Stimulated activated CD4-positive, alpha-beta T cell treated with anti-CD3 and anti-CD28 coated beads, Interleukin-12 subunit alpha, Interleukin-12 subunit beta, amount 100 ng/mL, for 48 hours (primary cell): ENCODE measurements around the gene TNFSF4.
A peak's percentile ranks its signal among the peaks of the same experiment; 100 is the strongest.

Source experiments
- DNase-seq, 3 donors: peaks; one replicate each; pipeline ENCODE4 v3.0.0-alpha.2; 2020; ENCODE audit warnings: low read depth in 2 of 3, low spot score in 1 of 3

Gene TNFSF4

DNA sequence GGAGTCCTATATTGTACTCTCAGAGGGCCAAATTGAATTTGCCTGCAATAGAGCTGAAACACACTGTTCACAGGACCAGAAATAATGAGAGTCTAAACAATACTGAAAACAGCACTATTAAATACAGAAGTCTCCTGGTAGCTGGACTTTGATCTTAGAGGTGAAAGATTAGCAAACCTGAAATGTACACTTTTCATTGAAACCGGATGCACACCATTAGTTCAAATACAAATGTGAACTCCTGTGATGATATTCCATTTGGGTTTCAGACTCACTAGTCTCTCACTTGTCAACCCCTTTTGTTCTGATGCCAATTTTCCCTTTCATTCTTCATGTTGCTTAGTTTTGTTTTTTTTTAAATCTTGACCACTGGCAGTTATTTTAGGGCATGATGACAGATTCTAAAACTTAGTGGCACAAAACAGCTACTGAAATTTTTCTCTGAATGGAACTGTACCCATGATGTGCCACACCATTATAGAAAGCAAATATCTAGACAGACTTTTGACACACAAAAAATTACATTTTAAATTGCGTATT lies 5.9 kb upstream of the TNFSF4 start:
- no peak for DNase-seq

DNA sequence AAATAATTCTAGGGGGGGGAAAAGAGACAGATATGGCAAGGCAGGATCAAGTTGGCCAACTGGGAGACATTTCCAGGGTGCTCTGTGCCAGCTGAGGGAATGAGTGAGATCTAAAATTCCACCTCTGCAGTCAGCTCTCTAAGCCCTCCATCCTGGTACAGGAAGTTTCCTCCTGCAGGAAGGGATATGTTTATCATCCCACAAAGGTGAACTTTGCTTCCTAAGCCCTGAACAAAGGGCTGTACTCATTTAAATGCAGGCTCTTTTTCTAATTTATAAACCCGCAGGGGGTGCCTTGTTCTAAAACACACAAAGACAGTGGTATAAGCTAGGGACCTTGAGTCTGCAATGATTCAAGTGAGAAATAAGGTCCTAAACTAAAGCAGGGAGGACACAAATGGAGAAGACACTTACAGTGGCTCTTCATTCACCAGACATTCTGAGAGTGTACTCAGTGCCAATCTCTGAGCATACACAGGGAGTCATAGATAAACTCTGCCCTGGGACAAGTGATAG lies 3.6 kb upstream of the TNFSF4 start:
- DNase-seq, result no peak

GRCh38 chr1:173210283-173210682 lies 3.2 kb upstream of the TNFSF4 start:
- no peak for DNase-seq

DNA sequence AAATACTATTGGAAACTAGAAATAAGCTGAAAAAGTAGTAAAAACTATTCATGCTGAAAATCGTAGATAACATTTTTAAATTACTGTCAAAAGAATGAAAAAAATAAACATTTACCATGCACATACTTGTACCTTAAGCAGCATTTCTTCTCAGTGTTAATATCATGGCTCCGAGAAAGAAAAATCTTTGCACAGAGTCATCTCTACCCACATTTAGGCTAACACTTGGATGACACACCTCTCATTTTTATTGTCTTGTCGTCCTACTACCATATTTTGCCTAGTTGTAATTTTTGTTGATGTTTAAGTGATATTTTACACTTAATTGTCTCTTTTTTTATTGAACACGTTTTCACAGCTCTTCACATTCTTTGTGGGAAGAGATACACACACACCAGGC lies 1.7 kb upstream of the TNFSF4 start:
- no peak for DNase-seq

GRCh38 chr1:173208146-173208545 lies 1.0 kb upstream of the TNFSF4 start:
- DNase-seq, result no peak

DNA sequence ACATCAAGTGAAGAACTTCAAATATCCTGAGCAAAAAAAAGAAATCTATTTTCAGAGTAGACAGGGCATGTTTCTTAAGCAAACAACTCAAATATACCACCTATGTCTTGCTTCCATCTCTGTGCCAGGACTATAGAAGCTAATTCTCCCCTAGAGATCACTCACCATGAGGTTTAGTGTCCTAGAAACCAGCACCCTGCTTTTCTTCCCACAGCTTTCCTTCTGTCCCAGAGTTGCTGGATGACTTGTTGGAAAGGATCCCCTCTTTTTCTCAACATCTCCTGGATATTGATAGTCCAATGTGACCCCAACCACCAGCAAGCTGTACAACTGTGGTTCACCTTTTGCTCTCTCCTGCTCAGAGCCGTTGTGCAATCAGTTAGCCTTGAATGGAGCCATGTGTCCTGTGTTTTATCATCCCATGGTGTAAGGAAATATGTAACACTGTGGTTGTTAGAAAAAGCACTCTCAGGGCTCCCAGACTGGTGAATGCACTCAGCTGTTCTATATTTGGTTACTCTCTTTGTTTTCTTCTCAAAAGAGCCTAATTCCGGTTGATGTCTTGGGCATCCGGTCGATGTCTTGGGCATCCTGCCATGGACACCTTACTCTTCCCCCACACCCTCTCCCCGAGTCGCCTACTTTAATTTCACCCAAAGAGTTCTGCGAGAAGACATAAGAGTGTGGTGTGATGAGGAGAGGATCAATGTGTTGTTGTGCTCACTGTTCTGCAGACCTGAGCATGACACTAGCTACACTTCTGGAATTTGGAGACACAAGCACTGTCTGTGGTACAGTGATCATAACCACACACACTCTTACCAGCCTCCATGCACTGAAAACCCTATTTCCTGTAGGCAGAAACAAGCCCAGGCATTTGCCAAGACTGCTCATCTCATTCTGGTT lies 1.7 kb downstream of the TNFSF4 start:
- no peak for DNase-seq

- DNase-seq, result no peak
Observed at GRCh38 chr1:173204693-173205092, 2.4 kb downstream of the TNFSF4 start.

DNA sequence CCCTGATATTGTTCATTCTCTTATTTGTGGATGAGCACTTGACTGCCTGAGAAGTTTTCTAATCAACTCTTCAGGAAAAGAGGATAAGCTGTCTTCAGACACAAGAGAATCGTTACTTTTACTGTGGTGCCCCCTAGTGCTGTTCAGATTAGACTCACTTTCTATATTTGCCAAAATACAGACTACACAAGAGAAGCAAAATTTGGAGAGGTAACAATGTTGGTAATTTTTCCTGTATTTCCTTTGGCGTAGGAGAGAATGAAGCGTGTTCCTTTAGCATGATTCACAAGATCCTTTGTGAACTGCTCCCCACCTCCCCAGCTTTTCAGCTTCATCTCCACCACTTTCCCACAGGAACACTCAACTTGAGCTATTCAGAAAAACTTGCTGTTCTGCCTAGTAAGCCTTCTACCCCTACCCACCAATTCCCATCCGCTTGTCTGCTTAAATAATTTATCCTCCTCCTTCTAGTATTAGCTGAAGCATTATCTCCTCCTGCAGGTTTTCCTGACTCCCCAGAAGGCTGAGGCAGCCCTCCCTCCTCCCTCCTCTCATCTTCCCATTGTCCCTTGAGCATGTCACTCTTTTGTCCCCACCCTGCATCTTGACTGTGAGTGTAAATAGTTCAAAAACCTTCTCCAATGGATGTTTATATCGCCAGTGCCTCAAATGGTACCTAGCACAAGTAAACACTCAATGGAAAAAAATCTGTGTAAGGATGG lies 4.5 kb downstream of the TNFSF4 start:
- DNase-seq, result no peak

GRCh38 chr1:173201969-173202368 lies 5.2 kb downstream of the TNFSF4 start:
- DNase-seq, result no peak

DNA sequence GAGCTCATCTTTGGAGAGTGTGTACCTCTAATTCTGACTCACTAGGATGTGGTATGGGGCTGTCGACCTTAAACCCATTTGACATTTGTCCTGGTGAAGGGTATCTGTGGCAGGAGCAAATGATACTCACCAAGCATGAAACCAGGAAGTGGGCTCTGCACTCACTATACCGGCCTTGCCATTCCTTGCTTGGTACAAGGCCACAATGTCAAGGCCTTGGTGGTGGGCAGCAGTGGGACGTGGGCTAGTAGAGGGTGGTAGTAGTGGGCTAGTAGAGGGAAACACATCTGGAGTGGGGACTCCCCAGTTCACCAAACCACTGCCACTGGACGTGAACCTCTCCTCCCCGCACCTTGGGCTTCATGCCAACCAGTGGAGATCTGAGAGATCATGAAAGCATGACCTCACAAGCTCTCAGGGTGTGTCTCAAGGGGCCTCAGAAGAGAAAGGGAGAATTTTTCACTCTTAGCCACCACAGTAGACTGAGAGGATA lies 11.5 kb downstream of the TNFSF4 start:
- peak; percentile 38 to 54 (median 47) for DNase-seq

DNA sequence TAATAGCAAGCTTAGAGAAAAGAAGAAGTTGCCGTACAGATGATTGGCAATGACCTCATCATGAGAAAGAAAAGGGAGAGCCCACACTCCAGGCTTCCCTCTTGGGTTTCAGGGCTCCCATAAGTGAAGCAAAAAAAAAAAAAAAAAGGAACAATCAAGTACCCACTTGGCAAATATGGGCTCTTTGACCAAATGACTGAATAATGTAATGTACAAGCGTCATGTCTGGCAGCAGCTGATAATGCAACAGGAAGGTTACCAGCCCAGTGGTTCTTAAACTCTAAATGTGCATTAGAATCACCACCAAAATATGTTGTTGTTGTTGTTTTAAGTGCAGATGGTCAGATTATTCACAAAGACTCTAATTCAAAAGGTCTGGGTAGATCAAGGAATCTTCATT lies 13.5 kb downstream of the TNFSF4 start:
- no peak for DNase-seq

GRCh38 chr1:173191011-173191705 lies 16.0 kb downstream of the TNFSF4 start:
- DNase-seq, result no peak

- DNase-seq, result no peak
Observed at GRCh38 chr1:173190101-173190936, 16.8 kb downstream of the TNFSF4 start.

DNA sequence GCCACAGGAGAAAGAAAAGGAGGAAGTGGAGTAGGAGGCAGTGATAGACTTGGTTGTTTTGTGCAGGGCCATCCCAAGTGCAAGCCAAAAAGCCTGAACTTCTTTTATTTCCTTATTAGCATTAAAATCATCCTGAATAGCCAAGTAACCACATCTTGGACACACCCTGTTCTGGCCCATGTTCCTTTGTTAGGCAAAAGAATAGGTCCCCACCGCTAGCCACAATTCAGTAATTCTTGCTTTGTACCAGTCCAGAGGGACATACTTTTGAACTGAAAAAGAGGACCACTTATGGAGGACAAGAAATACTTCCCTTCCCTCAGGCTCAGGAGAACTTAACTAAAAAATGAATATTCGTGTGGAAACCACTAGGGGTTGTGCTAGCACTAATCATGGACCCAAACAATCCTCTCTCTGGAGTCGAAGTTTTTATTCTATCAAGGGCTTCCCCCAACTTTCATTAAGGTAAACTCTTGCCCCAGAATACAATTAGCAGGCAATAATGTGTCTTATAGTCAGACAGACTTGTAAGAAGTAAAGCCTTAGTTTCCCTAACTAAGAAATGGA lies 19.4 kb downstream of the TNFSF4 start:
- no peak for DNase-seq

DNA sequence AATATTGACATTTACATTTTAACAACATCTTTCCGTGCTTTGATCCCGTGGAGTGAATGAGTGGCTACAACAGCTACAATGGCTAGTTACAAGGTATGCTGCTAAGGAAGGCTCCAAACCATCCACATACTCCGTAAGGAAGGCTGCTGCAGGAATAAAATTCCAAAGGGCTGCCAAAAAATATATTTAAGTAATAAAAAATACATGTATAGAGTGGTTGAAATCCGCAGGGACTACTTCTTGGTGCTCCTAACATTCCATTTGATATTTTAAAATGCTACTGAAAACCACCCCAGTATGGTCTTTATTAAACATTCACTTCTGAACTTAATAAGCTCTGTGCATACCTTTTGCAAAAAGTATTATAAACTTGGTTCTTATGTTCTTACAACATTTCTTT lies 25.3 kb downstream of the TNFSF4 start:
- no peak for DNase-seq

DNA sequence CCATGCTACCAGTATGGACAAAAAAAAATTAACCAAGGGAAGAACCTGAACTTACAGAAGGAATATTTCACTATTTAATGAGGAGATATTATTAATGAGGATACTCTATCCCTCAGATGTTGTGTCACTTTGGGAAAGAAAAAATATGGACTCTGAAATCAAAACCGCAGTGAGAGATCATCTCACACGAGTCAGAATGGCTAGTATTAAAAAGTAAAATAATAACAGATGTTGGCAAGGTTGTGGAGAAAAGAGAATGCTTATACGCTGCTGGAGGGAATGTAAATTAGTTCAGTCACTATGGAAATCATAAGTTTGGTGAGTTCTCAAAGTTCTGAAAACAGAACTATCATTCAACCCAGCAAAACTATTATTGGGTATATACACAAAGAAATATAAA lies 30.9 kb downstream of the TNFSF4 start:
- no peak for DNase-seq

- DNase-seq, result no peak
Observed at GRCh38 chr1:173175514-173176145, 31.5 kb downstream of the TNFSF4 start.

- no peak for DNase-seq
Observed at GRCh38 chr1:173173388-173173787, 33.7 kb downstream of the TNFSF4 start.

DNA sequence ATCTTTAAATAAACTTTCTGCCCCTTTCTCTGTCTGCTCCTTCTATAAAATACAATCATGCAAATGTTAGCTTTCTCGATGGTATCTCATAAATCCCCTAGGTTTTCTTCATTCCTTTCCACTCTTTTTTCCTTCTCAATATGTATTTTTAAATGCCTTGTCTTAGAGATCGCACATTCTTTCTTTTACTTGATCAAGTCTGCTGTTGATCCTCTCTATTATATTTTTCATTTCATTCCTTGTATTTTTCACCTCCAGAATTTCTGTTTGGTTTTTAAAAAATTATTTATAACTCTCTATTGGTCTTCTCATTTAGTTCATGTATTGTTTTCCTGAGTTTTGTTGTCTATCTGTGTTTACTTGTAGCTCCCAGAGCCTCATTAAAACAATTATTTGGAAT lies 36.0 kb downstream of the TNFSF4 start:
- DNase-seq, result no peak
